OCI-LY1 (cell line): Measurements from ENCODE around the gene GINS3.

Experiments used
- EZH2 ChIP-seq: fragments of 200-600 bp; sonication (generic), shearing (Covaris generic); IDR thresholded peaks from 2 replicates; pipeline ENCODE4 v1.8.0; 2017; ENCODE audit warnings: borderline replicate concordance, mixed run types, mild to moderate bottlenecking, antibody characterized with exemption, low read length, moderate library complexity, mixed read lengths
- TF ChIP-seq, protein P1 (sequence below): fragments of 200-600 bp; sonication (generic), shearing (Covaris generic); IDR thresholded peaks from 2 replicates; pipeline ENCODE4 v1.5.1; 2017; ENCODE audit warnings: mild to moderate bottlenecking, antibody characterized with exemption, low read length, moderate library complexity, mixed read lengths

- TF ChIP-seq, protein P1, sequence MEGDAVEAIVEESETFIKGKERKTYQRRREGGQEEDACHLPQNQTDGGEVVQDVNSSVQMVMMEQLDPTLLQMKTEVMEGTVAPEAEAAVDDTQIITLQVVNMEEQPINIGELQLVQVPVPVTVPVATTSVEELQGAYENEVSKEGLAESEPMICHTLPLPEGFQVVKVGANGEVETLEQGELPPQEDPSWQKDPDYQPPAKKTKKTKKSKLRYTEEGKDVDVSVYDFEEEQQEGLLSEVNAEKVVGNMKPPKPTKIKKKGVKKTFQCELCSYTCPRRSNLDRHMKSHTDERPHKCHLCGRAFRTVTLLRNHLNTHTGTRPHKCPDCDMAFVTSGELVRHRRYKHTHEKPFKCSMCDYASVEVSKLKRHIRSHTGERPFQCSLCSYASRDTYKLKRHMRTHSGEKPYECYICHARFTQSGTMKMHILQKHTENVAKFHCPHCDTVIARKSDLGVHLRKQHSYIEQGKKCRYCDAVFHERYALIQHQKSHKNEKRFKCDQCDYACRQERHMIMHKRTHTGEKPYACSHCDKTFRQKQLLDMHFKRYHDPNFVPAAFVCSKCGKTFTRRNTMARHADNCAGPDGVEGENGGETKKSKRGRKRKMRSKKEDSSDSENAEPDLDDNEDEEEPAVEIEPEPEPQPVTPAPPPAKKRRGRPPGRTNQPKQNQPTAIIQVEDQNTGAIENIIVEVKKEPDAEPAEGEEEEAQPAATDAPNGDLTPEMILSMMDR: no peak
- no peak for TF ChIP-seq EZH2
Observed at GRCh38 chr16:58402796-58403195, 10.5 kb downstream of the GINS3 start.
